ENCODE measurements around the gene SMYD3.
"Not testable (repeated sequence)": the region's sequence is repeated elsewhere in the genome, so short reads cannot be mapped to it uniquely, and the experiment has no call there.

Gene SMYD3

DNA sequence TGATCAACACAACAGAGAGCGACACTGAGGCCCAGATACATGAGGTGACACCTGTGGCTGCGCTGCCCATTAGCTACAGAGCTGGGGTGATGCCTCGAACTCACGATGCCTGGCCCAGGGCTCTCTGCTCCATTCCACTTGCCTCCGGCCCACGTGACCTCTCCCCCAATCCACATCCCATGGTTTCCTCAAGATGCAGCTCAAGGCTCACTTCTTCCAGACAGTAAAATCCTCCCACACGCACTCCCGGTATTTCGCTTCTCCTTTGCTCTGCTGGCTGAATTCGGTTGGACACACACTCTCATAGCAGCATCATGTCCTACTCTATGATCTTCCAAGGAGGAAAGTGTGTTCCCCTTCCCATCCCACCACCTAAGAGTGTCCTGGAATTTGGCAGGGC lies 679.8 kb downstream of the SMYD3 start:
- Histone ChIP-seq H3K27me3 (ENCODE audit: insufficient read depth, low read depth) (no peaks in the 10 kb centered on the region), H3K4me2 (no peak overlapping the region), H3K4me3 (IDR thresholded peaks at IDR 0.05; ENCODE audit: insufficient read depth, low read depth, low read length) (no peak overlapping the region), H3K36me3 (ENCODE audit: insufficient read depth) (no peaks in the 10 kb centered on the region), H3K9ac (no peak overlapping the region), H2AFZ (ENCODE audit: low read depth) (no peak overlapping the region), H3K79me2 (ENCODE audit: insufficient read depth, low read depth) (no peaks in the 10 kb centered on the region), H3K4me1 (ENCODE audit: low read depth, poor library complexity, severe bottlenecking) (no peaks in the 10 kb centered on the region), H3K27ac (no peak overlapping the region), H4K20me1 (ENCODE audit: insufficient read depth) (no peaks in the 10 kb centered on the region)
- no peak for TF ChIP-seq CTCF (conservative IDR thresholded peaks at IDR 0.05; ENCODE audit: low read depth, low read length)

DNA sequence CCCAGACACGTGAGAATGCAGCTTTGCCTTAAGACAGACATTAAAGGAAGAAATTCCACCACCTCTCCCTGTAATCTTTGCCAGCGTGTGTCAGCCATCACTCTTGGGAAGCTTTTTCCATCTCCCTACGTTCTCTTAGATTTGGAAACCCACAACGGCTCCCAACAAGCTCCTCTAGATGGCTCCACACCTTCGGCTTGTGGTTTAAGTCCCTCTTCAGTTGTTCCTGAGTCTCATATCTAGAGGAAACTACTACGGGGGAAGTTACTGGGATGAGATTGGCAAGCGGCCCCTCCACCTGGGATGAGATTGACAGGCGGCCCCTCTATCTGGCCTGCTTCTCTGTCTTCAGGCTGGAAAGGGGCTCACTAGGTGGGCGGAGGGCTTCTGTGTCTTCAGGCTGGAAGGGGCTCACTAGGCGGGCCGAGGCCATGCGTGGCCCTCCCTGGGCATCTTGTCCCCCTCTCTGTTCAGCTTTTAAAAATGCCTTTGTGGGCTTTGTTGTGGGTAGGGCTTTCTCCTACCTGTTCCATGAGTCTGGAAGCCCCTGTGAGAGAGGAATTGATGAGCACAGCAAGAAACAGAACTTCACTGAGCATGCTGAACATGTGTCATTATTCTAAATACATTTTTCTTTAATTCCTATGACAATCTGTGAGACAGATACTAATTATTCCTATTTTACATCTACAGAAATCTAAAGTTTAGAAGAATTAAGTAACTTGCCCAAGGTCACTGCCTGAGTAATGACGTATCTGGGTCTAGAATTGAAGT lies 681.8 kb downstream of the SMYD3 start:
- Histone ChIP-seq H3K4me1 (ENCODE audit: low read depth, poor library complexity, severe bottlenecking) (no peaks in the 10 kb centered on the region), H3K4me3 (IDR thresholded peaks at IDR 0.05; ENCODE audit: insufficient read depth, low read depth, low read length) (no peak overlapping the region), H4K20me1 (ENCODE audit: insufficient read depth) (no peaks in the 10 kb centered on the region), H3K9ac (no peak overlapping the region), H3K4me2 (no peak overlapping the region), H3K36me3 (ENCODE audit: insufficient read depth) (no peaks in the 10 kb centered on the region), H3K27ac (no peak overlapping the region), H3K79me2 (ENCODE audit: insufficient read depth, low read depth) (no peaks in the 10 kb centered on the region), H3K27me3 (ENCODE audit: insufficient read depth, low read depth) (no peaks in the 10 kb centered on the region), H2AFZ (ENCODE audit: low read depth) (no peak overlapping the region)
- TF ChIP-seq CTCF (conservative IDR thresholded peaks at IDR 0.05; ENCODE audit: low read depth, low read length): no peak

GRCh38 chr1:245823408-245824147 lies 683.5 kb downstream of the SMYD3 start:
- H3K4me2 ChIP-seq: no peak overlapping the region

DNA sequence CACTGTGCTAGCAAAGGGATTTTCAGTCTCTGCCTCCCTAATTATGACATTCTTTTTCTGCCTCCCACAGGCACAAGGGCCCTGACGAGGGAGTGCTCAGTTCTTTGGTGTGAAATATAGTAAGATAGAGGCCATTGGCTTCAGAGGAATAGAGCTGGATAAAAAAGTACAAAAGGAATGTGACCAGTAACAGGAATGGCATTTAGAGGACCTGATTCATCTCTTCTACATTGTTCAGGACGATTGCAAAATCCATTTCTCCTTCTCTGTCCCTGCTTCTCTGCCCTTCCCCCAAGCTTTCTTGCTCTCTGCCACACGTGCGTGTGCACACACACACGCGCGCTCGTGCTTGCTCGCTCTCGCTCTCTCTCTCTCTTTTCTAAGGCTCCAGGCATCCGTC lies 684.1 kb downstream of the SMYD3 start:
- Histone ChIP-seq H3K4me2 (no peak overlapping the region), H3K27ac (no peak overlapping the region), H2AFZ (ENCODE audit: low read depth) (no peak overlapping the region), H3K4me3 (IDR thresholded peaks at IDR 0.05; ENCODE audit: insufficient read depth, low read depth, low read length) (no peak overlapping the region), H3K27me3 (ENCODE audit: insufficient read depth, low read depth) (no peaks in the 10 kb centered on the region), H3K9ac (no peak overlapping the region), H3K79me2 (ENCODE audit: insufficient read depth, low read depth) (no peaks in the 10 kb centered on the region), H3K36me3 (ENCODE audit: insufficient read depth) (no peaks in the 10 kb centered on the region), H3K4me1 (ENCODE audit: low read depth, poor library complexity, severe bottlenecking) (no peaks in the 10 kb centered on the region), H4K20me1 (ENCODE audit: insufficient read depth) (no peaks in the 10 kb centered on the region)
- no peak for TF ChIP-seq CTCF (conservative IDR thresholded peaks at IDR 0.05; ENCODE audit: low read depth, low read length)

More at GRCh38 chr1:245823408-245824147, 683.5 kb downstream of the SMYD3 start:
- Histone ChIP-seq H3K4me1 (ENCODE audit: low read depth, poor library complexity, severe bottlenecking) (no peaks in the 10 kb centered on the region), H3K27me3 (ENCODE audit: insufficient read depth, low read depth) (no peaks in the 10 kb centered on the region), H3K9ac (no peak overlapping the region), H3K27ac (no peak overlapping the region), H2AFZ (ENCODE audit: low read depth) (no peak overlapping the region), H3K36me3 (ENCODE audit: insufficient read depth) (no peaks in the 10 kb centered on the region), H3K4me3 (IDR thresholded peaks at IDR 0.05; ENCODE audit: insufficient read depth, low read depth, low read length) (no peak overlapping the region), H4K20me1 (ENCODE audit: insufficient read depth) (no peaks in the 10 kb centered on the region), H3K79me2 (ENCODE audit: insufficient read depth, low read depth) (no peaks in the 10 kb centered on the region)
- TF ChIP-seq CTCF (conservative IDR thresholded peaks at IDR 0.05; ENCODE audit: low read depth, low read length): no peak

- not testable (repeated sequence) for H3K4me2 ChIP-seq; H3K9ac ChIP-seq; H3K4me1 ChIP-seq (ENCODE audit: low read depth, poor library complexity, severe bottlenecking); H3K27me3 ChIP-seq (ENCODE audit: insufficient read depth, low read depth); H2AFZ ChIP-seq (ENCODE audit: low read depth); H3K27ac ChIP-seq; H3K4me3 ChIP-seq (IDR thresholded peaks at IDR 0.05; ENCODE audit: insufficient read depth, low read depth, low read length); H3K79me2 ChIP-seq (ENCODE audit: insufficient read depth, low read depth); H4K20me1 ChIP-seq (ENCODE audit: insufficient read depth); H3K36me3 ChIP-seq (ENCODE audit: insufficient read depth)
These were observed 688.7 kb downstream of the SMYD3 start for GRCh38 chr1:245818363-245818762.

DNA sequence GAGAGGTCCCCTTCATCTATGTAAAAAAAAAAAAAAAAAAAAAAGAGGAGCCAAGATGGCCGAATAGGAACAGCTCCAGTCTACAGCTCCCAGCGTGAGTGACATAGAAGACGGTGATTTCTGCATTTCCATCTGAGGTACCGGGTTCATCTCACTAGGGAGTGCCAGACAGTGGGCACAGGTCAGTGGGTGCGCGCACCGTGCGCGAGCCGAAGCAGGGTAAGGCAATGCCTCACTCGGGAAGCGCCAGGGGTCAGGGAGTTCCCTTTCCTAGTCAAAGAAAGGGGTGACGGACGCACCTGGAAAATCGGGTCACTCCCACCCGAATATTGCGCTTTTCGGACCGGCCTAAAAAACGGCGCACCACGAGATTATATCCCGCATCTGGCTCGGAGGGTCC lies 690.6 kb downstream of the SMYD3 start:
- H2AFZ ChIP-seq (ENCODE audit: low read depth); H3K4me3 ChIP-seq (IDR thresholded peaks at IDR 0.05; ENCODE audit: insufficient read depth, low read depth, low read length); H3K4me1 ChIP-seq (ENCODE audit: low read depth, poor library complexity, severe bottlenecking); H3K4me2 ChIP-seq; H3K9ac ChIP-seq; H3K79me2 ChIP-seq (ENCODE audit: insufficient read depth, low read depth); H3K36me3 ChIP-seq (ENCODE audit: insufficient read depth); H4K20me1 ChIP-seq (ENCODE audit: insufficient read depth); H3K27me3 ChIP-seq (ENCODE audit: insufficient read depth, low read depth); H3K27ac ChIP-seq: not testable (repeated sequence)
